Hepatocyte (in vitro differentiated cells): Measurements from ENCODE around the gene NCF2.

Source experiments
- EZH2phosphoT487 ChIP-seq: fragments of 200-600 bp; sonication (generic); IDR thresholded peaks from one replicate; pipeline ENCODE4 v1.6.1; 2018; ENCODE audit warnings: antibody characterized with exemption, mild to moderate bottlenecking, low read depth, moderate library complexity; ENCODE audit not compliant: unreplicated experiment, severe bottlenecking
- TF ChIP-seq, protein P1 (sequence below): fragments of 200-600 bp; sonication (generic); IDR thresholded peaks from 2 replicates; pipeline ENCODE4 v1.5.1; 2016; ENCODE audit warnings: antibody characterized with exemption, mild to moderate bottlenecking; ENCODE audit not compliant: poor library complexity

DNA sequence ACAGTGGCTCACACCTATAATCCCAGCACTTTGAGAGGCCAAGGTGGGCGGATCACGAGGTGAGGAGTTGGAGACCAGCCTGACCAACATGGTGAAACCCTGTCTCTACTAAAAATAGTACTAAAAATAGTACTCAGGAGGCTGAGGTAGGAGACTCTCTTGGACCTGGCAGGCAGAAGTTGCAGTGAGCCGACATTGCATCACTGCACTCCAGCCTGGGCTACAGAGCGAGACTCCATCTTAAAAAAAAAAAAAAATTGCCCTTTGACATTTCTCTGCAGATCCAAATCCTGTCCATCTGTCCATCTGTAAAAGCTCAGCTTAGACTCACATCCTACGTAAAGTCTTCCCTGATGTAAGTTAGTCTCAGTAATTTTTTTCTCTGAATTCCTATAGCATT, 6.2 kb upstream of the NCF2 start:
- TF ChIP-seq, protein P1, sequence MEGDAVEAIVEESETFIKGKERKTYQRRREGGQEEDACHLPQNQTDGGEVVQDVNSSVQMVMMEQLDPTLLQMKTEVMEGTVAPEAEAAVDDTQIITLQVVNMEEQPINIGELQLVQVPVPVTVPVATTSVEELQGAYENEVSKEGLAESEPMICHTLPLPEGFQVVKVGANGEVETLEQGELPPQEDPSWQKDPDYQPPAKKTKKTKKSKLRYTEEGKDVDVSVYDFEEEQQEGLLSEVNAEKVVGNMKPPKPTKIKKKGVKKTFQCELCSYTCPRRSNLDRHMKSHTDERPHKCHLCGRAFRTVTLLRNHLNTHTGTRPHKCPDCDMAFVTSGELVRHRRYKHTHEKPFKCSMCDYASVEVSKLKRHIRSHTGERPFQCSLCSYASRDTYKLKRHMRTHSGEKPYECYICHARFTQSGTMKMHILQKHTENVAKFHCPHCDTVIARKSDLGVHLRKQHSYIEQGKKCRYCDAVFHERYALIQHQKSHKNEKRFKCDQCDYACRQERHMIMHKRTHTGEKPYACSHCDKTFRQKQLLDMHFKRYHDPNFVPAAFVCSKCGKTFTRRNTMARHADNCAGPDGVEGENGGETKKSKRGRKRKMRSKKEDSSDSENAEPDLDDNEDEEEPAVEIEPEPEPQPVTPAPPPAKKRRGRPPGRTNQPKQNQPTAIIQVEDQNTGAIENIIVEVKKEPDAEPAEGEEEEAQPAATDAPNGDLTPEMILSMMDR: no peak
- TF ChIP-seq EZH2phosphoT487: no peak
